AG09319 (cell line): ENCODE measurements around the gene SLC25A34.

Experiments used
- DNase-seq: peaks from one replicate; pipeline ENCODE4 v3.0.0-alpha.2; 2010; ENCODE audit warnings: low read depth; ENCODE audit errors: extremely low read depth
- TF ChIP-seq, protein P1 (sequence below): IDR thresholded peaks from 2 replicates; pipeline ENCODE4 v1.5.1; 2011; ENCODE audit warnings: low read depth, mild to moderate bottlenecking, inconsistent platforms, low read length, moderate library complexity

The SLC25A34 gene

GRCh38 chr1:15738416-15739113, 2.5 kb downstream of the SLC25A34 start:
- DNase-seq, result no peak
- TF ChIP-seq, protein P1, sequence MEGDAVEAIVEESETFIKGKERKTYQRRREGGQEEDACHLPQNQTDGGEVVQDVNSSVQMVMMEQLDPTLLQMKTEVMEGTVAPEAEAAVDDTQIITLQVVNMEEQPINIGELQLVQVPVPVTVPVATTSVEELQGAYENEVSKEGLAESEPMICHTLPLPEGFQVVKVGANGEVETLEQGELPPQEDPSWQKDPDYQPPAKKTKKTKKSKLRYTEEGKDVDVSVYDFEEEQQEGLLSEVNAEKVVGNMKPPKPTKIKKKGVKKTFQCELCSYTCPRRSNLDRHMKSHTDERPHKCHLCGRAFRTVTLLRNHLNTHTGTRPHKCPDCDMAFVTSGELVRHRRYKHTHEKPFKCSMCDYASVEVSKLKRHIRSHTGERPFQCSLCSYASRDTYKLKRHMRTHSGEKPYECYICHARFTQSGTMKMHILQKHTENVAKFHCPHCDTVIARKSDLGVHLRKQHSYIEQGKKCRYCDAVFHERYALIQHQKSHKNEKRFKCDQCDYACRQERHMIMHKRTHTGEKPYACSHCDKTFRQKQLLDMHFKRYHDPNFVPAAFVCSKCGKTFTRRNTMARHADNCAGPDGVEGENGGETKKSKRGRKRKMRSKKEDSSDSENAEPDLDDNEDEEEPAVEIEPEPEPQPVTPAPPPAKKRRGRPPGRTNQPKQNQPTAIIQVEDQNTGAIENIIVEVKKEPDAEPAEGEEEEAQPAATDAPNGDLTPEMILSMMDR, result no peak

- TF ChIP-seq, protein P1, result no peak
- no peak for DNase-seq
Measured at GRCh38 chr1:15739259-15739658, 3.2 kb downstream of the SLC25A34 start.

GRCh38 chr1:15739745-15740144, 3.7 kb downstream of the SLC25A34 start:
- TF ChIP-seq, protein P1, result no peak
- no peak for DNase-seq

DNA sequence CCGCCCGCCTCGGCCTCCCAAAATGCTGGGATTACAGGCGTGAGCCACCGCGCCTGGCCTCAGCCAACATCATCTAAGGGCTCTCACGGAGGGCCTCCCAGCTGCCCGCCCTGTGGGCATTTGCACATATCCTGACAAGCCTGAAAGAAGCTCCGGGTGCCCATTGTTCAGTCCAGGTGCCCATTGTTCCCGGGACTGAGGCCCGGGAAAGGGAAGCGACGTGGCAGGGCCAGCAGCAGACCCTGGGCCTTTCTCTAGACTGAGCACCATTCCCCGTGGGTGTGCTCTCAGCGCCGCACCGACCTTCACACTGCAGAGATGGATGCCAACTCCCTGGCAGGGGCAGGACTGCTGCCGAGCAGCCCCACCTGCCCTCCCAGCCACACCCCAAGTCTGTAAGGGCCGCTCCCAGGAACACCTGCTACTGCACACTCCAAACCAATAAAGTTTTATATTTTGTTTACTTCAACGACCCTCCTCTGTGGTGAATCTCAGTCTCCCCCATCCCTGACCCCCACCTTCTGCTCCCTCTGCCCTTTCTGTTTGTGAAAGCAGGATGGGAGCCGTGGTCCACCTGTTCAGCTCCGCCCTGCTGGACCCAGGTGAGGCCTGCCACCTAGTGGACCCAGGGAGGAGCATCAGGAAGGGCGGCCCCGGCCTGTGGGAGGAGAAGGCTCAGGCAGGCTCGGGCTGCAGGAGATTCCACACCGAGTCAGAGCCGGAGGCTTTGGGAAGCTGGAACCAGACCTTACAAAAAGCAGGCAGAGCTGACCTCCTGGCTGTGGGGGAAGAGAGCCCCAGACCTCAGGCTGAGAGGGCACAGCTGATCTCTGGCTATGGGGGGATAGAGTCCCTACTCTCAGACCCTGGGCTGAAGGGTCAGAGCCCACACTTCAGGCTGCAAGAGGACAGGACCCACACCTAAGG, 5.1 kb downstream of the SLC25A34 start:
- DNase-seq, result no peak
- TF ChIP-seq, protein P1, result peak; percentile 78

GRCh38 chr1:15742339-15742801, 6.3 kb downstream of the SLC25A34 start, which contains the start of gene TMEM82:
TMEM82 (plus strand) TSS chr1:15742499; CDS start chr1:15742560, 61 bp downstream.
- TF ChIP-seq, protein P1, result no peak

GRCh38 chr1:15744122-15744679, 8.1 kb downstream of the SLC25A34 start:
- TF ChIP-seq, protein P1, result no peak
- DNase-seq, result no peak

More at GRCh38 chr1:15742339-15742801, 6.3 kb downstream of the SLC25A34 start, which contains the start of gene TMEM82:
- no peak for DNase-seq
